Endothelial cell of umbilical vein (primary cell): ENCODE data around the gene INMT. TPM values are rescaled to one million over a fixed set of nuclear protein-coding genes. Genes with fewer than 3 reads are reported as not detected.

Source experiments
- BruUV-seq: library from RNA; stranded (reverse); fragments of 400-500 nt; replicated peaks from 2 replicates; lab custom pipeline; 2021; lab: Mats Ljungman, UMichigan
- CTCF ChIA-PET: fragments of 300-600, 350-600 bp; sonication (Branson Sonifier 250); formaldehyde crosslinking; loops from one replicate; lab custom pipeline; 2021; ENCODE audit warnings: antibody characterized with exemption, inconsistent platforms; lab: Charles Lee
- POLR2A ChIA-PET: fragments of 300-600, 350-600 bp; sonication (Branson Sonifier 250); formaldehyde crosslinking; loops from one replicate; lab custom pipeline; 2021; ENCODE audit warnings: antibody characterized with exemption, inconsistent platforms; lab: Charles Lee
- DNase-seq: peaks from one replicate; pipeline ENCODE4 v3.0.0-alpha.2; 2011; ENCODE audit warnings: low read depth, low spot score
- FAIRE-seq: peaks from 2 replicates; lab custom pipeline; 2011; peaks lifted over from hg19 to GRCh38; lab: Jason Lieb, UNC
- H2AFZ ChIP-seq: 2 replicates; pipeline ENCODE4 v1.6.0; 2012; ENCODE audit warnings: low read depth, low read length, control low read depth, inconsistent platforms
- H3K27ac ChIP-seq: 2 replicates; pipeline ENCODE4 v1.5.1; 2011; ENCODE audit warnings: low read depth, mild to moderate bottlenecking, control low read depth, low read length, moderate library complexity; ENCODE audit not compliant: insufficient read depth
- H3K27me3 ChIP-seq, 2 experiments: 2 replicates each; pipeline versions ENCODE4 v1.6.0 to v1.6.1; 2011; ENCODE audit warnings: low read length in 2 of 2, mixed read lengths in 1 of 2; ENCODE audit not compliant: control insufficient read depth in 2 of 2, insufficient read depth in 2 of 2
- H3K36me3 ChIP-seq, 2 experiments: 2 replicates in 1 of 2; 3 replicates in 1 of 2; pipeline ENCODE4 v1.5.1; 2011; ENCODE audit warnings: low read length in 2 of 2, mild to moderate bottlenecking in 1 of 2, moderate library complexity in 1 of 2; ENCODE audit not compliant: control insufficient read depth in 2 of 2, insufficient read depth in 2 of 2; ENCODE audit errors: extremely low read depth in 1 of 2
- H3K4me1 ChIP-seq: 3 replicates; pipeline ENCODE4 v1.5.1; 2011; ENCODE audit warnings: mild to moderate bottlenecking, low read length; ENCODE audit not compliant: control insufficient read depth, insufficient read depth; ENCODE audit errors: extremely low read depth
- H3K4me2 ChIP-seq: 2 replicates; pipeline ENCODE4 v1.6.1; 2011; ENCODE audit warnings: low read length, control low read depth, mixed read lengths; ENCODE audit not compliant: insufficient read depth
- H3K4me3 ChIP-seq, 3 experiments: fragments of 200-600 bp in 1 of 3; sonication (generic), shearing (Covaris generic) in 1 of 3; replicated peaks in 1 of 3; 2 replicates each; pipeline ENCODE4 v1.5.1; 2011 to 2016; ENCODE audit warnings: control low read depth in 3 of 3, low read length in 3 of 3, mild to moderate bottlenecking in 2 of 3, inconsistent platforms in 1 of 3, low read depth in 1 of 3, moderate library complexity in 1 of 3; ENCODE audit not compliant: insufficient read depth in 1 of 3
- H3K79me2 ChIP-seq: 2 replicates; pipeline ENCODE4 v1.6.0; 2012; ENCODE audit warnings: low read length, inconsistent platforms; ENCODE audit not compliant: control insufficient read depth, insufficient read depth
- H3K9ac ChIP-seq: replicated peaks from 2 replicates; pipeline ENCODE3; 2011; ENCODE audit warnings: low read length, control low read depth; ENCODE audit not compliant: insufficient read depth; ENCODE audit errors: extremely low read depth
- H3K9me1 ChIP-seq: replicated peaks from 3 replicates; pipeline ENCODE4 v1.6.0; 2011; ENCODE audit warnings: mild to moderate bottlenecking, low read length; ENCODE audit not compliant: control insufficient read depth, insufficient read depth; ENCODE audit errors: extremely low read depth
- H3K9me3 ChIP-seq: replicated peaks from 2 replicates; pipeline ENCODE4 v1.5.1; 2012; ENCODE audit warnings: low read length, inconsistent platforms; ENCODE audit not compliant: control insufficient read depth, insufficient read depth
- H4K20me1 ChIP-seq: replicated peaks from 2 replicates; pipeline ENCODE3; 2011; ENCODE audit warnings: mild to moderate bottlenecking, low read length; ENCODE audit not compliant: control insufficient read depth, insufficient read depth; ENCODE audit errors: extremely low read depth
- CTCF ChIP-seq, 2 donors: IDR thresholded peaks; 1 replicate in 1 of 2; 2 replicates in 1 of 2; pipeline ENCODE4 v1.5.1; 2011; ENCODE audit warnings: low read length in 2 of 2, mild to moderate bottlenecking in 2 of 2, moderate library complexity in 2 of 2, control low read depth in 1 of 2, inconsistent platforms in 1 of 2, low read depth in 1 of 2; ENCODE audit not compliant: insufficient read depth in 1 of 2; ENCODE audit errors: extremely low read depth in 1 of 2
- EZH2 ChIP-seq: IDR thresholded peaks from 2 replicates; pipeline ENCODE4 v1.6.1; 2012; ENCODE audit warnings: borderline replicate concordance, low read depth, mild to moderate bottlenecking, moderate library complexity, low read length, inconsistent platforms; ENCODE audit not compliant: severe bottlenecking
- FOS ChIP-seq: IDR thresholded peaks from 2 replicates; pipeline ENCODE4 v1.6.1; 2011; ENCODE audit warnings: mild to moderate bottlenecking, low read length, moderate library complexity, borderline replicate concordance; ENCODE audit not compliant: insufficient read depth
- GATA2 ChIP-seq: IDR thresholded peaks from 2 replicates; pipeline ENCODE4 v1.7.0; 2011; ENCODE audit warnings: low read depth, mild to moderate bottlenecking, moderate library complexity, mixed read lengths, low read length; ENCODE audit not compliant: insufficient read length, insufficient read depth
- JUN ChIP-seq: IDR thresholded peaks from 2 replicates; pipeline ENCODE4 v1.6.1; 2011; ENCODE audit warnings: borderline replicate concordance, low read depth; ENCODE audit not compliant: insufficient read length, insufficient read depth
- MAX ChIP-seq: IDR thresholded peaks from 2 replicates; pipeline ENCODE4 v1.6.1; 2011; ENCODE audit not compliant: insufficient read depth, insufficient read length
- MYC ChIP-seq: IDR thresholded peaks from one replicate; pipeline ENCODE4 v1.6.1; 2011; ENCODE audit warnings: mild to moderate bottlenecking, low read depth, low read length
- POLR2A ChIP-seq: IDR thresholded peaks from 2 replicates; pipeline ENCODE4 v1.6.1; 2012; ENCODE audit warnings: low read depth, mild to moderate bottlenecking, control low read depth, low read length
- POLR2AphosphoS5 ChIP-seq: IDR thresholded peaks from 2 replicates; pipeline ENCODE4 v1.6.1; 2012; ENCODE audit warnings: low read depth, mild to moderate bottlenecking, control low read depth, low read length, moderate library complexity; ENCODE audit not compliant: insufficient read depth
- dilution Hi-C: fragments of 300-500 bp; cut with MboI; formaldehyde crosslinking; loops from one replicate; pipeline ENCODE4 v1.15.0; 2019; ENCODE audit warnings: low sequenced_read_pairs; ENCODE audit not compliant: extremely low pct_ligation_motif_present
- intact Hi-C: fragments of 100-400 bp; cut with micrococcal nuclease; formaldehyde crosslinking; loops from one replicate; pipeline ENCODE4 v1.10.0; 2022
- polyA plus RNA-seq, 4 experiments: library from polyadenylated mRNA; depleted of rRNA in 3 of 4; stranded (reverse) in 3 of 4; unstranded in 1 of 4; fragments of >200 nt; gene quantifications; 2 replicates each; pipeline versions ENCODE4 v1.2.1 to v1.2.3, GENCODE V29; 2011 to 2012; ENCODE audit warnings: missing spikeins in 1 of 4
- total RNA-seq: library from RNA; stranded (reverse); gene quantifications from 2 replicates; pipeline ENCODE4 v1.2.3, GENCODE V29; 2021

INMT gene
- total and polyA plus RNA-seq, 2 donors (not counting 3 experiments of a cell fraction or from before 2014, with no cell fraction given): not detected

- Histone ChIP-seq H3K9me3 (no peaks in the 10 kb centered on the region), H2AFZ (no peak overlapping the region), H3K79me2 (no peaks in the 10 kb centered on the region), H3K36me3 (no peaks in the 10 kb centered on the region), H3K4me3 (no peak overlapping the region), H3K4me2 (no peak overlapping the region), H3K4me1 (no peaks in the 10 kb centered on the region), H3K27ac (no peak overlapping the region), H4K20me1 (no peaks in the 10 kb centered on the region), H3K9me1 (no peaks in the 10 kb centered on the region), H3K9ac (no peak overlapping the region), H3K27me3 (peaks cover 18 to 24% of the 10 kb centered on the region in 2 experiments)
- ChIA-PET CTCF (interaction anchor here (1.1 to 1.7 kb wide), 5 partner anchors 10 to 366 kb away, joined by 3 to 6 read pairs (median 4); no protein-coding TSS in a partner anchor), POLR2A (no interaction called here)
- BruUV-seq: no TSS peak
- FAIRE-seq (no peak), DNase-seq (no peak)
- intact Hi-C loops: no loop called here
- dilution Hi-C loops: no loop called here
- TF ChIP-seq JUN (no peak), POLR2A (no peak), EZH2 (no peak), GATA2 (no peak), MYC (no peak), FOS (no peak), POLR2AphosphoS5 (no peak), MAX (no peak), CTCF (IDR thresholded peaks at IDR 0.05; ENCODE audit: extremely low read depth in 1 of 2, insufficient read depth in 1 of 2, low read depth in 1 of 2, low read length in 2 of 2) (no peak)
Observed at GRCh38 chr7:30757342-30757692, 5.4 kb downstream of the INMT start.
